GM19238 (cell line): ENCODE data around the gene CD244.
A peak's percentile ranks its signal among the peaks of the same experiment; 100 is the strongest.

Source experiments
- DNase-seq: peaks from one replicate; pipeline ENCODE4 v3.0.0; 2011; ENCODE audit warnings: low spot score; ENCODE audit not compliant: insufficient read length

CD244 gene

DNA sequence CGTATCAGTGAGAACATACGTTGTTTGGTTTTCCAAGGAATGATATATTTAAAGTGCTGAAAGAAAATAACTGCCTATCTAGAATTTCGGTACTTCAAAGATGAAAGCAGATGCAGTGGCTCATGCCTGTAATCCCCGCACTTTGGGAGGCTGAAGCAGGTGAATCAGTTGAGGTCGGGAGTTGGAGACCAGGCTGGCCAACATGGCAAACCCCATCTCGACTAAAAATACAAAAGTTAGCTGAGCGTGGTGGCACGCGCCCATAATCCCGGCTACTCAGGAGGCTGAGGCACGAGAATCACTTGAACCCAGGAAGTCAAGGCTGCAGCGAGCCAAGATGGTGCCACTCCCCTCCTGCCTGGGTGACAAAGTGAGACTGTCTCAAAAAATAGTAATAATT lies 16.4 kb downstream of the CD244 start:
- no peak for DNase-seq

DNA sequence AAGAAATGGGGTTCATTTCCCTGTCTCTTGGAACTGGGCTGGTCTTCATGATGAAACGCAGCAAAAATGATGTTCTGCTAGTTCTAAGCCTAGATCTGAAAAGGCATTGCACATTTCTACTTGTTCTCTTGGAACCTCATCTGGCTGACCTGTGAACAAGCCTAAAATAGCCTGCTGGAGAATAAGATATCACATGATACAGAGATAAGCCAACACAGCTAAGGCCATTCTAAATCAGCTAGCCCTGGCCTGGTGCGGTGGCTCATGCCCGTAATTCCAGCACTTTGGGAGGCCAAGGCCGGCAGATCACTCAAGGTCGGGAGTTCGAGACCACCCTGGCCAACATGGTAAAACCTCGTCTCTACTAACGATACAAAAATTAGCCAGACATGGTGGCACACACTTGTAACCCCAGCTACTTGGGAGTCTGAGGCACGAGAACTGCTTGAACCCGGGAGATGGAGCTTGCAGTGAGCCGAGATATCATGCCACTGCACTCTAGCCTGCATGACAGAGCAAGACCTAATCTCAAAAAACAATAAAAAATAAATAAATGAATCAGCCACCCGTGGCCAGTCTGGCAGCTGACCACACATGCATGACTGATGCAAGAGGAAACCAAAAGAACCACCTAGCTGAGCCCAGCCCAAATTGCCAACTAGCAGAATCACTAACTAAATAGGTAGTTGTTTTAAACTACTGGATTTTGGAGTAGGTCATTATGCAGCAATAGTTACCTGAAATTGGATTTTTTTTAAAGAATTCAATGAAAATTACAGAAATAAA lies 18.0 kb downstream of the CD244 start:
- DNase-seq = no peak

DNA sequence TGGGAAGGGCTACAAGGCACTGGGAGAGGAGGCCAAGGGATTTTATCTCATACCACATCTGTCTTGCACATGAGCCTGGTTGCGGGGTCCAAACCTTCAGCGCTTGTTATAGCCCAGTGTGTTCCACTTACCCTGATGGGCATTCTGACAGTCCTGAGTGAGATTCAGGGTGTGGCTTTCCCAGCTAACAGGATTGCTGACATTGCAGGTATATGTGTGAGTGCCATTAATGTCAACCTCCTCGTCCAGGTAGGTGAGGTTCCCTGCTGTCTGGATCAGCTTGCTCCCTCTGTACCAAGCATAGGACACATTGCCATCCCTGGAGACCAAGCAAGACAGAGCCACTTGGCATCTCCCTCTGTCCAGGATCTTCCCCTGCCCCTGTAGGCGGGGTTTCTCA lies 21.6 kb downstream of the CD244 start:
- no peak for DNase-seq

DNA sequence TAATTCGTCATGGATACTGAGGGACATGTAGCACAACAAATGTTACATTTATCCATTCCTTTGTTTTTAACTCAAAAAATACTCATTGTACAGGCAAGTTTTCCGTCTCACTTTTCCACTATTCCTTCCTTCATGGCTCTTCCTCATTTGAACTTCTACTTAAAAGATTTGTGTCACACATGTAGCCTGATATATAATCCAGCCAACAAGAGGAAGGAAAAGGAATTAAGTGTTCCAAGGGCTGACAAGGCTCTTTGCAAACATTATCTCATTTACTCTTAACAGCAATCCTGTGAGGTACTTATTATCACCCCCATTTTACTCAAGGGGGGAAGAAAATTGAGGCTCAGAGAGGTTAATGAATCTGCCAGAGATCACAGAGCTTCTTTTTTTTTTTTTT lies 22.9 kb downstream of the CD244 start:
- no peak for DNase-seq

DNA sequence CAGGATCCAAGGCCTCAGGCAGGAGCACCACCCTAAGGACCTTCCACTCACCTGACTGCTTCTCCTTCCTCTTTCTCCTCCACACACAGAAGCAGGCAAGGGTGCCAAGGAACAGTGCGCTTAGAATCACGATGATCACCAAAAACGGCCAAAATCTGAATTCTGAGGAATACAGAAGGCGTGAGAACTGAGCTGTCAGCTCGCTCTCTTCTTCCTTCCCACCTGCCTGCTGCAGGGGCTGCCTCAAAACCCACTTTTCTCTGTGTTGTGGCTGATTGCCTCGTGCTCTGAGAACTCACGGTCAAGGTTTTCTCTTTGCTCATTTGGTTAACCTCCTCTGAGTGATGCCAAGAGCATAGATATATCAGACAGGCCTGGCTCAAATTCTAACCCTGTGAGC lies 23.8 kb downstream of the CD244 start:
- no peak for DNase-seq

DNA sequence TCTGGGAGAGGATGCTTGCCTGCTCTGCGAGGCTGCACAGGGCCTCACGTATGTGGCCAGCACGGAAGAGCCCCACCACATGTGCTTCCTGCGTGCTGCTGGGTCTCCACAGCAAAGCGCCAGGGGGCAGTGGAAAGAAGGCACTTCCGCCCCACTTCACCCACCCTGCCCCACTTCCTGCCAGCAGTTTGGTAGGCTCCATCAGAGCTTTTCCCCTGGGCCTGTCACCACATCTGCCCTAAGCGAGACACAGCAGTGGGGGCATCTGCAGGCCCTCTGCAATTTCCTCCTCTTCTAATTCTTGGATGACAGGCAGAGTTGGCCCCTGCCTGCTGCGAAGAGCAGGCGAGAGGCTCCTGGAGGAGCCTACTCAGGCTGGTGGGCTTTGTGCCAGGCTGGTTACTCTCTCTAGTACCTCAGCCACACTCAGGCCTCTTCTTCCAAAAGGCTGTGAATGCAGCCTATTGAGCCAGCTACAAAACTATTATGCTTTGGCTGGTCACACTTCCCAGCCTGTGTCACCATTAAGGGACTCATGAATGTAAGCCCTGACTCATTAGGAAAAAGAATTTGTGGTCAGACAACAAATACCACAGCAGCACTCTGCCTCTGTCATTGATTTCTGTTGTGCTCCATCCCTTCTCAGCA lies 25.0 kb downstream of the CD244 start:
- DNase-seq = peak; percentile 70

DNA sequence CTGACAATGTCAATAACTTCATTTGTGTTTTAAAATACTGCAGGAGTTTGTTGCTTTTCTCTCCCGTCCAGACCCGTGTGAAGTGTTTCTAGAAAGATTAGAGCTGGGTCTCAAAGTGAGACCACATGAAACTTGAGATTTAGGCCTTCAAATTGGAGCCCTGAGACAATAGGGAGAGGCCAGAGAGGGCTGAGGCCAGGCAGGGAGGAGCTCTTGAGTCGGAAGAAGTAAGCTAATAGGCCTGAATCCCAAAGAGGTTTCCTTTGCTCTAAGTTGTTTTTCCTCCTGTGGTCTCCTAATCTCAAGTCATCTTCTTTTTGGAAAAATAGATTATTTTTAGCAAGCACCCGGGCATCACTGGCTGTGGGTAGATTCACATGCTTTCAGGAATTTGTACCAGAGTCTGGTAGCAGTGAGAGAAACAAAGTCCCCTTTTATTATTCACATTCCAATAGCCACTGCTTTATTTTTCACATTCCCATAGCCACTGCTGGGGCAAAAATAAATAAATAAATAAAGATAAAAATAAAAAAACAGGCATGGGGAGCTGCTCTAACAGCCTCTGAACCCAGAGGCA lies 25.6 kb downstream of the CD244 start:
- no peak for DNase-seq

DNA sequence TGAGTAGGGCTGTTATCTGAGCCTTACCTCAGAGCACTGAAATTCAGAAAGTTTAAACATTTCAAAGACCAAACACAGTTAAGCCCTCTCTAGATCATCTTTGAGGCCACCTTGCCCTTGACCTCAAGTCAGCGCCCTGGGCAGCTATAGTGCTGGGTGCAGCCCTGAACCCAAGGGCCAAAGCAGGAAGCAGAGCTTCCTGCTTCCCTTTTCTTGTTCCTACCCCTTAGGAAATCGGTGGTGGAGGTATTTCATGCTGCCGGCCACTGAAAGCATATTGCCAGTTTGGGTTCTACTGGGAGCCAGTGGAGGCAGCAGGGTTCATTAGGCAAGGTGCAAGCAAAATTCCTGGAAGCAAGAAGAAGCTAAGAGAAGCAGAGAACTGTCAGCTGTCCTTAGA lies 26.1 kb downstream of the CD244 start:
- no peak for DNase-seq

DNA sequence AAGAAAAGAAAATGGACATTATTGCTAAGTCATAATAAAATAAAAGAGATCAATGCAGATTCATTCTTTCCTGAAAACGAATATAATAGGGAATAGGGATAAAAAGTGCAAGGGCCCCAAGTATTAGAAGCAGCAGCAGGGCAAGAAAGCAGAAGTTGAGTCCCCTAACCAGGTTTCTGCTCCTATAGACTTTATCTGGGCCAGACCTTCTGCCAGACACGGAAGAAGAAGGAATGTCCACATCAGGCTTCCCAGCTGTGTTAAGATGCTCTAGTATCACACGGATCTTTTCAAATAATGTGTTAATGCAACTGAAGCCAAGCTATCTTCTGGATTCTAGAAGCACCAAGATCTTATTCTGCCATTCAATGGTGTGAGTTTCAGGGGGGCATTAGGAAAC lies 26.9 kb downstream of the CD244 start:
- DNase-seq = no peak

DNA sequence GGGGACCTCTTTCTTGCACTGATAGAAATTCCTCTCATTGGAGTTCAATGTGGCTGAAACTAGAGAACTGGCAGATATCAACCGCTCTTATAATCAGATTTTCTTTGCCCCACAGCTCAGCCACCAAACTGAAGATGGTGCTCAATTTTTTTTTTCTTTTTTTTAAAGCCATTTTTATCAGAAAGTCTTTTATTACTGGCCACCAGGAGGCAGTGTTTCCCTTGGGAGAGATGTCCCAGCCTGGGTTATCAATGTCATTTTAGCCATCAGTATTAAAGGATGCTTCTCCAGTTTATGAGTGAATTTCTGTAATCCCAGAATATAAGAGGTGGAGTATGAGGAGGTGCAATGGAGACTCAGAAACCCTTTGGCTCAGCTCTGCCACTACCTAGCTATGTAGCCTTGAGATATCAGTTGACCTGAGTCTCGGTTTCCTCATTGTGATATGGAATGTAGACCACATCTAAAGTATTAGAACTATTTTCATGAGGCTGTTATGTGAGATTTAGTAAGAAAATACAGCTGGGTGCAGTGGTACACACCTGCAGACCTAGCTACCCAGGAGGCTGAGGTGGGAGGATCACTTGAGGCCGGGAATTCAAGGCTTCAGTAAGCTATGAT lies 27.6 kb downstream of the CD244 start:
- DNase-seq = no peak

DNA sequence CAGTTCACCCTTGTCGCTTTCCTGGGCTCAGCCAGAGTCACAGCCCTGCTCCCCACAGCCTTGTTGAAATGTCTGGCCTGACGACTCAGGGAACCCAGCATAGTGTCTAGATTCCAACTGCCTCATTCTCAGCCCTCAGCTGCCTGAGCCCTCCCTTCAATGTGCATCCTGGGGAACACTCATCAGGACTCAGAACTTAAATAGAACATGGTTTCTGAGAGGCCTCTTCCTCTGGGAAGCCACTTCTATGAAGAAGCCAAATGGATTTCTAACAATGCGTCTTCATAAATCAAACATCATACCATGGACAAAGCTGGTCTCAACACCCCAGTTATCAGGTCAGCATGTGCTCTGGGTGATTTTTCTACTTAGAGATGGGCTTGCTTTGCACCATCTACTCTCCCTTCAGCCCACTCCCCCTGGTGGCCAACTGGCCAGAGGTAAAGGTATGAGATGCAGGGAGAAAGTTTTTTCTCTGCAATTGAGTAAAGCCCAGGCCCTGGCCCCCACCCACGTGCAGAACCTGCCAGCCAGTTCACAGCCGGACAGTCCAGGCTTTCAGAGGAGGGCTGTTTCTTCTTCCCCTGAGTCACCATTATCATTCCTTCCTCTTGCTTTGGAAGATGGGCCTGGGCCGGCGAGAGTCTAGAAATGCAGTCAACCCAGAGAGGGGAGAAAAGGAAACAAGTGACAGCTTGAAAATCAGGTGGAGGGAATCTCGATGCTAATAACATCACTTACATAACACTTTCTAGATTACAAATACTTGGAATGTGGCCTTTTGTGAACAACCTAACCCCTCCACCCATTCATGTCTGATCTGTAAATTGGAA lies 32.1 kb downstream of the CD244 start:
- peak; percentile 32 for DNase-seq

DNA sequence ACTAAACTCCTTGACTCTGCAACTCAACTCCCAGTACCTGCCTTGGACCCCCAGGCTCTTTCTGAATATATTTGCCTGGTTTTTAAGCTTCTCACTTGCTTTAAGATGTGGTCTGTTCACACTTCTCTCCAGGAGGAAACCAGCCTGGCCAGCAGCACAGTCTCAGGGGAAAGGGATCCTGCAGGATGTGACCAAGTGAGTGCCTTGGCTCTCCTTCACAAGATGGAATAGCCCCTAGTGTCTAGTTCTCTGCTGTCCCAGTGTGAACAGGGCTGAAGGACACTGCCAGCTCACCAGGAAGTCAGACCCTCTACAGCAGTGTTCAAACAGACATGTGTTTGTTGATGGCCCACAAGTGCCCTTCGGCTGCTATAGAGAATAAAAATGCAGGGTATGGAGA lies 32.9 kb downstream of the CD244 start:
- DNase-seq = no peak

DNA sequence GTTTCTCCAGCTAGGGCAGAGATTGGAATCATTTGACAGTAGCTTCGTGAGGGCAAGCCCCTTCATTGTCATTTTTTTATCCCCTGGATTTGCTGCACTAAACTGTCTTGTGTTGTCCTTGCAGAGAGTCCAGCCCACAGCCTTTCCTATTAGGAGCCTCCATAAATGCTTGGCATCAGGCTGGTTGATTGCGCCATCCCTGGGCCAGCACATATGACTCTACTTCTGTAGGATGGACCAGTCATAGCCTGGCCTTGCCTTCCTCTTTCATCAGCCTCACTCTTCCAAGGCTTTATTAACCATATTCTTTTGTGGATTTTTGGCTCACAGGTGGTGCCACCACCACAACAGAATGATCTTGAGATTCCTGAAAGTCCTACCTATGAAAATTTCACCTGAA lies 35.3 kb downstream of the CD244 start:
- no peak for DNase-seq

DNA sequence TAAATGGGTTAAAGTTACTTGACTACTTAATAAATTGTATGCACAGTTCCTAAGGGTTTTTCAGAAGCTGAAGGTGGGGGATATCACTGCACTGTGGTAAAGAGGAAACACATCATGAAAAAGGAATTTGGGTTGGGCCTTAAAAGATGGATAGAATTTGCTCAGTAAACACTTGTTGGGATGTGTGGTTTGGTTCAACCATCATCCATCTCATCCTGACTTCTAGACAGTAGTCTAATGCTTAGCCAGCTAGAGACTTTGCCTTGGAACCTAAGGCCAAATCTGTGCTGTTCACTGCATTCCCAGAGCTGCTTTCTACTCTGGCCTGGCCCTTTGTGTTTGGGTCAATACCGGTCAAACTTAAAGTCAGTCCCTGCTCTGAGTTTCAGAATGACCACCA lies 36.1 kb downstream of the CD244 start:
- DNase-seq = no peak

DNA sequence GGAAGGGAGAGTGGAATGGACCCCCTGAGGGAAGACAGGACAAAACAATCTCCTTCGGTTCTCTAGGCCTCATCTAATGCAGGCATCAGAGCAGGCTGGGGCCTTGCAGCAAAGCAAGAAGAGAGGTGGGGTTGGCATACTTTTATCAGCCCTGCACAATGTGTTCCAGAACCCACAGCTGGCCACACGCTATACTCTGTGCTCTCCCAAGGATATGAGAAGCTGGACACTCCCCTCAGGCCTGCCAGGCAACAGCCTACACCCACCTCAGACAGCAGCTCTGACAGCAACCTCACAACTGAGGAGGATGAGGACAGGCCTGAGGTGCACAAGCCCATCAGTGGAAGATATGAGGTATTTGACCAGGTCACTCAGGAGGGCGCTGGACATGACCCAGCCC lies 39.4 kb downstream of the CD244 start:
- DNase-seq = no peak

DNA sequence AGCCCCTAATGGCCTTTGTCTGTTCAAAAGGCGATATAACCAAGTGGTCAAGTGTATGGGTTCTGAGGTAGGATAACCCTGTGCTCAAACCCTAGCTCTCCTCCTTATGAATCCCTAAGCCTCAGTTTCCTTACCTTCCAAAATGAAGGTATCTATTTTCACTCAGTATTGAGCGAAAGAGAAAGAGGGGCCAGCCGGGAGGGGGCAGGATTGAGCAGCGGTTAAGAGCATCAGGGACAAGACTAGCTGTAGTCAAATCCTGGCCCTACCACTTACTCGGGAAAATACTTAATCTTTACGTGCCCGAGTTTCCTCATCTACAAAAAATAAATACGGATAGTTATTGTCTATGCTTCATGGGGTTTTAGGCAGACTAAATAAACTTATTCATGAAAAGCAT lies 41.1 kb downstream of the CD244 start:
- no peak for DNase-seq

DNA sequence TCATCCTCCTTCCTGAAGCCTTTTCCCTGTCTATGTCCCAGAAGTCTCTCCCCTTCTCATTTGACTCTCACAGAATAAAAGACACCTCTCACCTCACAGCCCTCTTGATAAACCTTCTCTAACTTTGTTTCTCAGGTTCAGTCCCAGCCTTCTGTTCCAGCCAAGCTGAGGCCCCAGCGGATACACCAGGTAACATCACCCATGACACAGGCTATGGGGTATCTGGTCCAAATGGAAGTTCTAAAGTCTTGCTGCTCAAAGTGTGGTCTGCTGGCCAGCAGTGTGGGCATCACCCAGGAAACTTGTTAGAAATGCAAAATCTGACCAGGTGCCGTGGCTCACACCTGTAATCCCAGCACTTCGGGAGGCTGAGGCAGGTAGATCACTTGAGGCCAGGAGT lies 43.5 kb downstream of the CD244 start:
- DNase-seq = no peak

DNA sequence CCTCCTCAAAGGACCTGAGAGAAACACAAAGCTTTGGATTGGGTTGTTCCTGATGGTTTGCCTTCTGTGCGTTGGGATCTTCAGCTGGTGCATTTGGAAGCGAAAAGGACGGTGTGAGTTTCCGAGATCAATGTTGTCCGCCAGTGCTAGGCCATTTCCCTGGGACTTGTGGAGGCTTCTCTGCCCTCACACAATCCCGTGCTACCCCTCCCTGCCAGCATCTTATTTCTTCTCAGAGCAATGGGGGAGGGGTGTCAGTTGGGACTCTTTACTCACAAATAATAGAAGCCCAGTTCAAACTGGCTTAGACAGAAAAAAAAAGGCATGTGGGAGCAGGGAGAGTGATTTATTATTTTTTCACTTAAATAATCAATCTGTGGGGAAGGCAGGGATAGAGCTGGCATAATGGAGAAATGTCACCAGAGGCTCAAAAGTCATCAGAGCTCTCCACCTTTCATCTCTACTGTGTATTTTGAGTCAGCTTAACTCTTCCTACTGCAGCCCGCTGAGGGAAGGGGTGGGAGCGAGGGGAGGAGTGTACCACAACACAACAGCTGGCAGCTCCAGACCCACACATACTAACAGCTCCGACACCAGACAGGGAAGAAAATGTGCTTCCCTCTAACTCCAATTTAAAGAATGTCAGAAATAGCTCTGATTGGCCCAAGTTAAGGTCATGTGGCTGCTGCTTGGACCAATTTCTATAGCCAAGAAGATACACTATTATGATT lies 44.3 kb downstream of the CD244 start:
- DNase-seq = no peak

DNA sequence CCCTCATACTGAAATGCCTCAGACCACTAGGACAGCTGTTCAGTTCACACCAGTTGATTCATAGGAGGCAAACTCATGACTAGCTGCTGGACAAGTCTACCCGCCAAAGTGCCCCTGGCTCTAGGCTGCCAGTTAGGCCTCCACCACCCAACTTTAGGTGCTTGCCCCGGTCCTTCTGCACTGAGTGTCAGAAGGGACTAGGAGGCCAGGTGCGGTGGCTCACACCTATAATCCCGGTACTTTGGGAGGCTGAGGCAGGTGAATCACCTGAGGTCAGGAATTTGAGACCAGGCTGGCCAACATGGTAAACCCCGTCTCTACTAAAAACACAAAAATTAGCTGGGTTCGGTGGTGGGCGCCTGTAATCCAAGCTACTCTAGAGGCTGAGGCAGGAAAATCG lies 47.8 kb downstream of the CD244 start:
- DNase-seq = no peak

DNA sequence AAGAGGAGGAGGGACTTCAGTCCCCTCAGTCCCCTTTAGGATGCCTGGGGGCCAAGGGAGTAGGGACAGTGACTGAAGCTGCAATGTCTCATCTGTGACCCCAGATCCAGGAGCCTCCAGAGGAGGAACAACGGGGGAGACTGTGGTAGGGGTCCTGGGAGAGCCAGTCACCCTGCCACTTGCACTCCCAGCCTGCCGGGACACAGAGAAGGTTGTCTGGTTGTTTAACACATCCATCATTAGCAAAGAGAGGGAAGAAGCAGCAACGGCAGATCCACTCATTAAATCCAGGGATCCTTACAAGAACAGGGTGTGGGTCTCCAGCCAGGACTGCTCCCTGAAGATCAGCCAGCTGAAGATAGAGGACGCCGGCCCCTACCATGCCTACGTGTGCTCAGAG lies 48.4 kb downstream of the CD244 start:
- no peak for DNase-seq

DNA sequence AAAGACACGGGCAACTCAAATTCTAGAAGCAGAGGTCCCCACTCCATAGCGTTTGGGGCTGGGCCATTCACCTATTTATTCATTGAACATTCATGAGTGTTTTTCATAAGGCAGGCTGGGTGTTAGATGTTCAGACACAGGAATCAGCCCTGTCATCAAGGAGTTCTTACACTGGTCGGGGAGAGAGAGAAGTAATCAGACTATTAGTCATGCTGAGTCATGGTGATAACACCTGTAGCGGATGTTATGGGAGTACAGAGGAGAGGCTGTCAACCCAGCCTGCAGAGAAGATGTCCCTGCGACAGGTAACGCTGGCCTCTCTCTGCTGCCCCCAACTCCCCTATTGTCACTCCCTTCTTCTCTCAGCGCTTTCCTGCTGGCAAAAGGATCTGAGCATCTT lies 49.5 kb downstream of the CD244 start:
- no peak for DNase-seq
